GM23248 (cell line): ENCODE data around the gene CXCL1. TPM values are rescaled to one million over a fixed set of nuclear protein-coding genes. Genes with fewer than 3 reads are reported as not detected.

Experiments used
- DNase-seq: peaks from one replicate; pipeline ENCODE4 v3.0.0-alpha.2; 2015
- H2AFZ ChIP-seq: fragments of 200-600 bp; sonication (generic); 2 replicates; pipeline ENCODE4 v1.6.1; 2016; ENCODE audit warnings: antibody characterized with exemption
- H3F3A ChIP-seq: fragments of 200-600 bp; sonication (generic); 2 replicates; pipeline ENCODE4 v1.6.1; 2016; ENCODE audit warnings: mild to moderate bottlenecking, antibody characterized with exemption, mixed run types; ENCODE audit not compliant: insufficient read depth
- H3K27ac ChIP-seq: fragments of 200-600 bp; sonication (generic); 2 replicates; pipeline ENCODE4 v1.5.1; 2016; ENCODE audit warnings: mild to moderate bottlenecking
- H3K27me3 ChIP-seq: fragments of 200-600 bp; sonication (generic); replicated peaks from 2 replicates; pipeline ENCODE4 v1.6.1; 2016; ENCODE audit warnings: mild to moderate bottlenecking; ENCODE audit not compliant: insufficient read depth
- H3K36me3 ChIP-seq: fragments of 200-600 bp; sonication (generic); 2 replicates; pipeline ENCODE4 v1.6.1; 2016; ENCODE audit warnings: low read depth, mild to moderate bottlenecking
- H3K4me1 ChIP-seq: fragments of 200-600 bp; sonication (generic); 2 replicates; pipeline ENCODE4 v1.6.1; 2016; ENCODE audit warnings: mild to moderate bottlenecking; ENCODE audit not compliant: insufficient read depth
- H3K4me2 ChIP-seq: fragments of 200-600 bp; sonication (generic); one replicate; pipeline ENCODE4 v1.6.1; 2016; ENCODE audit warnings: mild to moderate bottlenecking; ENCODE audit not compliant: unreplicated experiment
- H3K4me3 ChIP-seq: fragments of 200-600 bp; sonication (generic); 2 replicates; pipeline ENCODE4 v1.5.1; 2016; ENCODE audit warnings: mild to moderate bottlenecking
- H3K79me2 ChIP-seq: fragments of 200-600 bp; sonication (generic); 2 replicates; pipeline ENCODE4 v1.6.1; 2016; ENCODE audit warnings: mild to moderate bottlenecking; ENCODE audit not compliant: insufficient read depth
- H3K9ac ChIP-seq: fragments of 200-600 bp; sonication (generic); 2 replicates; pipeline ENCODE4 v1.6.1; 2016; ENCODE audit warnings: mild to moderate bottlenecking
- H3K9me2 ChIP-seq: fragments of 200-600 bp; sonication (generic); 2 replicates; pipeline ENCODE4 v1.6.1; 2016; ENCODE audit warnings: mixed run types, mild to moderate bottlenecking, moderate library complexity; ENCODE audit not compliant: insufficient read depth
- H3K9me3 ChIP-seq: fragments of 200-600 bp; sonication (generic); one replicate; pipeline ENCODE4 v1.6.1; 2017; ENCODE audit warnings: low read depth
- H4K20me1 ChIP-seq: fragments of 200-600 bp; sonication (generic); 2 replicates; pipeline ENCODE4 v1.6.0; 2016; ENCODE audit not compliant: insufficient read depth
- EZH2 ChIP-seq: fragments of 200-600 bp; sonication (generic); IDR thresholded peaks from 2 replicates; pipeline ENCODE4 v1.6.1; 2018; ENCODE audit warnings: antibody characterized with exemption, mild to moderate bottlenecking; ENCODE audit not compliant: insufficient read depth, poor library complexity, severe bottlenecking
- EZH2phosphoT487 ChIP-seq: fragments of 200-600 bp; sonication (generic); IDR thresholded peaks from 2 replicates; pipeline ENCODE4 v1.6.1; 2018; ENCODE audit warnings: antibody characterized with exemption, moderate library complexity, mild to moderate bottlenecking, low read depth; ENCODE audit not compliant: insufficient read depth
- WGBS, 2 experiments: methylation state at CpG; one replicate each; pipeline ENCODE4 v1.1.6; 2015 to 2017; ENCODE audit warnings: low lambda C conversion rate in 2 of 2, low coverage in 1 of 2; ENCODE audit errors: missing lambda C conversion rate in 2 of 2; 5-methylcytosine and 5-hydroxymethylcytosine counted together
- in situ Hi-C: fragments of 300-500 bp; cut with MboI; formaldehyde crosslinking; loops from 2 replicates; pipeline ENCODE4 v1.15.0; 2020
- polyA plus RNA-seq: library from polyadenylated mRNA; unstranded; fragments of >200 nt; fragmentation: Nextera tagmentation; extraction: Ambion mirVana; gene quantifications from 2 replicates; pipeline ENCODE4 v1.2.1, GENCODE V29; 2016
- total RNA-seq: library from RNA; depleted of rRNA; stranded (reverse); fragments of >200 nt; shearing (Covaris generic); gene quantifications from 2 replicates; pipeline ENCODE4 v1.2.3, GENCODE V29; 2014; rRNA removed

Gene CXCL1
- total RNA-seq = 12.9 and 14.8 TPM in 2 replicates
- polyA plus RNA-seq = 12.6 and 13.9 TPM in 2 replicates

DNA sequence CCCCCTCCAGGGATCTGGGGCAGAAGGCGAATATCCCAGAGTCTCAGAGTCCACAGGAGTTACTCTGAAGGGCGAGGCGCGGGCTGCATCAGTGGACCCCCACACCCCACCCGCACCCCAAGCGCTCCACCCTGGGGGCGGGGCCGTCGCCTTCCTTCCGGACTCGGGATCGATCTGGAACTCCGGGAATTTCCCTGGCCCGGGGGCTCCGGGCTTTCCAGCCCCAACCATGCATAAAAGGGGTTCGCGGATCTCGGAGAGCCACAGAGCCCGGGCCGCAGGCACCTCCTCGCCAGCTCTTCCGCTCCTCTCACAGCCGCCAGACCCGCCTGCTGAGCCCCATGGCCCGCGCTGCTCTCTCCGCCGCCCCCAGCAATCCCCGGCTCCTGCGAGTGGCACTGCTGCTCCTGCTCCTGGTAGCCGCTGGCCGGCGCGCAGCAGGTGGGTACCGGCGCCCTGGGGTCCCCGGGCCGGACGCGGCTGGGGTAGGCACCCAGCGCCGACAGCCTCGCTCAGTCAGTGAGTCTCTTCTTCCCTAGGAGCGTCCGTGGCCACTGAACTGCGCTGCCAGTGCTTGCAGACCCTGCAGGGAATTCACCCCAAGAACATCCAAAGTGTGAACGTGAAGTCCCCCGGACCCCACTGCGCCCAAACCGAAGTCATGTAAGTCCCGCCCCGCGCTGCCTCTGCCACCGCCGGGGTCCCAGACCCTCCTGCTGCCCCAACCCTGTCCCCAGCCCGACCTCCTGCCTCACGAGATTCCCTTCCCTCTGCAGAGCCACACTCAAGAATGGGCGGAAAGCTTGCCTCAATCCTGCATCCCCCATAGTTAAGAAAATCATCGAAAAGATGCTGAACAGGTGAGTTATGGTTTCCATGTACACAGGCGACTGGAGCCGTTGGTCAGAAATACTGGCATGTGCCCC lies at the start of gene CXCL1:
CXCL1 (plus strand) TSS at position 264 of the 926 bp plus-strand sequence; CDS start at position 342, 78 bp downstream.
- Histone ChIP-seq H3K27me3 (no peaks in the 10 kb centered on the region), H4K20me1 (no peaks in the 10 kb centered on the region), H3K4me1 (no peaks in the 10 kb centered on the region), H3K9me2 (no peaks in the 10 kb centered on the region), H2AFZ (peak within 1 kb of the TSS; percentile 93), H3K79me2 (no peaks in the 10 kb centered on the region), H3K27ac (no peak within 1 kb of the TSS), H3K9me3 (no peaks in the 10 kb centered on the region), H3K4me3 (peak within 1 kb of the TSS; percentile 77), H3F3A (peaks cover 8% of the 10 kb centered on the region; the same call in 1 of the 2 replicates), H3K4me2 (peak within 1 kb of the TSS; percentile 76), H3K36me3 (no peaks in the 10 kb centered on the region), H3K9ac (peak within 1 kb of the TSS; percentile 67)
- peak; percentile 64 for DNase-seq
- TF ChIP-seq EZH2 (no peak), EZH2phosphoT487 (no peak)
- in situ Hi-C loops = no loop called here
- 13% methylated on average over 52 to 55 of the region's 61 CpGs for WGBS, 2 experiments

GRCh38 chr4:73821325-73821724 lies 47.9 kb upstream of the CXCL1 start:
- H3K27me3 ChIP-seq = no peaks in the 10 kb centered on the region
- in situ Hi-C loops = no loop called here
- peaks cover 11% of the 10 kb centered on the region for H3K4me1 ChIP-seq
- H3K9ac ChIP-seq = no peak overlapping the region
- no peak overlapping the region for H3K27ac ChIP-seq
- H3K4me3 ChIP-seq = no peak overlapping the region
- WGBS, 2 experiments = 88 to 96% methylated on average over 4 of the region's 4 CpGs
- H3K36me3 ChIP-seq = no peaks in the 10 kb centered on the region
- H2AFZ ChIP-seq = no peak overlapping the region
- H3F3A ChIP-seq = peaks cover 22% of the 10 kb centered on the region
- no peaks in the 10 kb centered on the region for H4K20me1 ChIP-seq
- H3K79me2 ChIP-seq = no peaks in the 10 kb centered on the region
- no peaks in the 10 kb centered on the region; the same call in 1 of the 2 replicates for H3K9me2 ChIP-seq
- no peak for TF ChIP-seq EZH2
- no peak for DNase-seq
- H3K9me3 ChIP-seq = no peaks in the 10 kb centered on the region
- H3K4me2 ChIP-seq = no peak overlapping the region

GRCh38 chr4:73822389-73822788 lies 46.8 kb upstream of the CXCL1 start:
- H3K4me1 ChIP-seq = peaks cover 6% of the 10 kb centered on the region
- H3K4me3 ChIP-seq = no peak overlapping the region
- WGBS, 2 experiments = 92 to 94% methylated on average over 3 of the region's 3 CpGs
- no peak overlapping the region for H3K27ac ChIP-seq
- no peaks in the 10 kb centered on the region for H3K36me3 ChIP-seq
- H3F3A ChIP-seq = peaks cover 12% of the 10 kb centered on the region
- H3K4me2 ChIP-seq = no peak overlapping the region
- H3K27me3 ChIP-seq = no peaks in the 10 kb centered on the region
- no peaks in the 10 kb centered on the region for H3K9me3 ChIP-seq
- H3K79me2 ChIP-seq = no peaks in the 10 kb centered on the region
- H3K9ac ChIP-seq = no peak overlapping the region
- H2AFZ ChIP-seq = no peak overlapping the region
- H3K9me2 ChIP-seq = no peaks in the 10 kb centered on the region; the same call in 1 of the 2 replicates
- in situ Hi-C loops = no loop called here
- DNase-seq = peak; percentile 46
- no peak for TF ChIP-seq EZH2
- TF ChIP-seq EZH2phosphoT487 = no peak
- H4K20me1 ChIP-seq = no peaks in the 10 kb centered on the region

DNA sequence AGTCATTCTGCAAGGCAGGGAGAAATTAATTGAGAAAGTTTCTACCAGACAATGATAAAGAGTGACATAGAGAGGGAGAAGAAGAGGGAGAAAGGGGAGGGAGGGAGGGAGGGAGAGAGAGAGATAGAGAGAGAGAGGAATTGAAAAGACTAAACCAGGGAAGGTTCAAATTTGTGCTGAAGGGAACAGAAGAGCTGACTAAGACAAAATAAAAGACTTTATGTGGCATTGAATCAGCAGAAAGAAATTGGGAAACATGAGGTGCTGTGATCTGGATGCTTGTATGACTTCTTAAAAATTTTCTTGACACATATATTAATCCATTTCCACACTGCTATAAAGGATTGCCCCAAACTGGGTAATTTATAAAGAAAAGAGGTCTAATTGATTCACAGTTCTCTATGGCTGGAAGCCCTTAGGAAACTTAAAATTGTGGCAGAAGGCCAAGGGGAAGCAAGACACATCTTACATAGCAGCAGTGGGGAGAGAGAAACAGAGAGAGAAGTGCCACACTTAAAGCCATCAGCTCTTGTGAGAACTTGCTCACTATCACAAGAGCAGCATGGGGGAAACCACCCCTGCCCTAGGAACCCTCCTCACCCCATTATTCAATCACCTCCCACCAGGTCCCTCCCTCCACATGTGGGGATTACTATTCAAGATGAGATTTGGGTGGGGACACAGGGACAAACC lies 46.2 kb upstream of the CXCL1 start:
- Histone ChIP-seq H3K79me2 (no peaks in the 10 kb centered on the region), H3K9me2 (no peaks in the 10 kb centered on the region; the same call in 1 of the 2 replicates), H3K36me3 (no peaks in the 10 kb centered on the region), H3K27ac (no peak overlapping the region), H3F3A (peaks cover 6% of the 10 kb centered on the region; the same call in 1 of the 2 replicates), H3K27me3 (no peaks in the 10 kb centered on the region), H3K9ac (no peak overlapping the region), H4K20me1 (no peaks in the 10 kb centered on the region), H2AFZ (no peak overlapping the region), H3K4me3 (no peak overlapping the region), H3K9me3 (no peaks in the 10 kb centered on the region), H3K4me2 (no peak overlapping the region), H3K4me1 (0 out of 2 replicates have a peak, but pooled peaks cover under 1% of the 10 kb centered on the region)
- in situ Hi-C loops = no loop called here
- TF ChIP-seq EZH2 (no peak), EZH2phosphoT487 (no peak)
- DNase-seq = no peak
